WTC11 (cell line): ENCODE results near the gene GSX1.

Experiments used
- JUN ChIP-seq: sonication (generic); formaldehyde crosslinking; IDR thresholded peaks from 2 replicates; pipeline ENCODE4 v1.8.0; 2023; ENCODE audit warnings: mild to moderate bottlenecking, missing genetic modification reagents
- TEAD4 ChIP-seq: sonication (generic); formaldehyde crosslinking; IDR thresholded peaks from 2 replicates; pipeline ENCODE4 v1.8.0; 2022; ENCODE audit warnings: mild to moderate bottlenecking, missing genetic modification reagents
- ZNF232 ChIP-seq: sonication (generic); formaldehyde crosslinking; IDR thresholded peaks from 2 replicates; pipeline ENCODE4 v1.8.0; 2022; ENCODE audit warnings: mild to moderate bottlenecking, missing genetic modification reagents

DNA sequence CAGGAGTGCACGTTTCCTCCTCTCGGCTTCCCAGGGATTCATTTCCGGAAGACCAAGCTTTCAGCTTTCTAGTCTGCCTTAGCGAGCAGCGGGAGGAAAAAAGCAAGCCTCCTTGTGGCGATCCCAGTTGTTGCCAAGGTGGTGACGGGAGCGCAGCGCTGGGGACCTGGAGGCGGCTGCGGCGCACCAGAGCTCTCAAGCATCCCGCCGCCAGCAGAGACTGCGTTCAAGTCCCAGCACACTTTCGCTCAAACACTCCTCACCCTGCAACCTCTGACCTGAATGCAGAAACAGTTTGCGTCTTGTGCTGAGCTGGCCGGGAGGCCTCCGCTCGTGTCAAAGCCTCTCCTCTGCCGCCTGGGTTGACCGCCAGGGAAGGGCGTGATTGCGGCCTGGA is 4.9 kb downstream of the GSX1 start:
- TF ChIP-seq JUN (CRISPR knock-in tag) (no peak), ZNF232 (CRISPR knock-in tag) (no peak), TEAD4 (no peak)
